Subcutaneous adipose tissue (tissue), 4 donors: ENCODE results near the gene KRTAP2-3. TPM values are rescaled to one million over a fixed set of nuclear protein-coding genes. Genes with fewer than 3 reads are reported as not detected.

ENCODE experiments used
- total RNA-seq, 4 donors: library from RNA; depleted of rRNA; stranded (reverse); fragments of >200 nt; gene quantifications; one replicate each; pipeline ENCODE4 v1.1.0, GENCODE V29; 2016
- TF ChIP-seq, protein P1 (sequence below): fragments of 450-650 bp; IDR thresholded peaks from one replicate; pipeline ENCODE4 v1.5.1; 2016; ENCODE audit warnings: low read depth, mild to moderate bottlenecking, control low read depth, antibody characterized with exemption, moderate library complexity

KRTAP2-3 gene
- total RNA-seq, 4 donors from 2014 or later, result not detected

DNA sequence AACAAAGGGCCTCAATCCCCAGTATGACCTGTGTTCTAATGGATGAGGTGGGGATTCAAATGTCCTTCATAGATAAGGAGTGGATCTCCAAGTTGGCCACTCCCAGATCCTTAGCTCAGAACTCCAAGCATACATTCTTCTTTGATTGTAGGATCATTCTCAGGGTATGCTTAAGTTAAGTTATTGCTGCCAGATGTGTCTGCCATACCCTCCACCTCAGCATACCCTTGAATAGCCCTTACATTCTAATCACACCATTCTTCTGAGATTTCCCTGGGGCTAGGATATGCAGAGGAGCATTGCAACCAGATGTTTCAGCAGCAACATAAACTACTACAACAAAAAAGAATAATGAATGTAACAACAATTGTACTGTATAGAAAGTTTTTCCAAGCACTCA is 7.4 kb upstream of the KRTAP2-3 start:
- TF ChIP-seq, protein P1, sequence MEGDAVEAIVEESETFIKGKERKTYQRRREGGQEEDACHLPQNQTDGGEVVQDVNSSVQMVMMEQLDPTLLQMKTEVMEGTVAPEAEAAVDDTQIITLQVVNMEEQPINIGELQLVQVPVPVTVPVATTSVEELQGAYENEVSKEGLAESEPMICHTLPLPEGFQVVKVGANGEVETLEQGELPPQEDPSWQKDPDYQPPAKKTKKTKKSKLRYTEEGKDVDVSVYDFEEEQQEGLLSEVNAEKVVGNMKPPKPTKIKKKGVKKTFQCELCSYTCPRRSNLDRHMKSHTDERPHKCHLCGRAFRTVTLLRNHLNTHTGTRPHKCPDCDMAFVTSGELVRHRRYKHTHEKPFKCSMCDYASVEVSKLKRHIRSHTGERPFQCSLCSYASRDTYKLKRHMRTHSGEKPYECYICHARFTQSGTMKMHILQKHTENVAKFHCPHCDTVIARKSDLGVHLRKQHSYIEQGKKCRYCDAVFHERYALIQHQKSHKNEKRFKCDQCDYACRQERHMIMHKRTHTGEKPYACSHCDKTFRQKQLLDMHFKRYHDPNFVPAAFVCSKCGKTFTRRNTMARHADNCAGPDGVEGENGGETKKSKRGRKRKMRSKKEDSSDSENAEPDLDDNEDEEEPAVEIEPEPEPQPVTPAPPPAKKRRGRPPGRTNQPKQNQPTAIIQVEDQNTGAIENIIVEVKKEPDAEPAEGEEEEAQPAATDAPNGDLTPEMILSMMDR, result no peak

DNA sequence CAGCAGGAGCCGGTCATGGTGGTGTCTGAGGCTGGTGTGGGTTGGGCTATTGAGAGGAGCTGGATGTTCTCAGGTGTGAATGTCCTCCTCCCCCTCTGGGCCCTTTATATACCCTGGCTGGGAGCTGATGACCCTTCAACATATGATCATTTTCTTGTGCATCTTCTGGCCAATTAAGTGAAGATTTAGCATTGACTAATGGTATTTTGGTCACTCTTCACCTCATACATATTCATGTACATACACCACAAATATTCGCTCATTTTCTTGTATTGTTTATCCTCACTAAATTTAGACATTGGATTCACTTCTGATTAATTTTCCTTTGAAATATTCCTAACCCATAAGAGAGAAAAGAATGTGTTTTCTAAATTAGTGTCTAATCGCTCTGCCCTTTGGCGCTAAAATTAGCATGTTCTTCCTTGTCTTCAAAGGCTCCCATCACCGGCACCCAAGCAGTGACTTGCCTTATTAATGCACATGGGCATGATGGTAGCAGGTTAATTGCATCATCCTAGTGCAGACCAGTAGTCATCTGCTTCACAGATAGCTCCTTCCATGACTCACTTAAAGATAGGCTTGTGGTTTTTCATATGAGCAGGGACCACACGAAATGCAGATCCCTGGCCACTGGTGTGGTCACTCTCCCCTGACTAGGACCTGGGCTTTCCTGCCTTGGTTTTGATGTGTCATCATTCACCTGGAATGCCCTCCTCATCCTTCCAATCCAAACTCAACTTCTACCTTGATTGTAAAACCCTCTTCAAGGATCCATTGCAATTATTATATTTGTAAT is 6.1 kb upstream of the KRTAP2-3 start, which contains the start of gene KRTAP2-4:
TSS of gene KRTAP2-4 (minus strand) at position 51 of the 796 bp plus-strand sequence. CDS start at position 17, 34 bp downstream.
- TF ChIP-seq, protein P1, result no peak

DNA sequence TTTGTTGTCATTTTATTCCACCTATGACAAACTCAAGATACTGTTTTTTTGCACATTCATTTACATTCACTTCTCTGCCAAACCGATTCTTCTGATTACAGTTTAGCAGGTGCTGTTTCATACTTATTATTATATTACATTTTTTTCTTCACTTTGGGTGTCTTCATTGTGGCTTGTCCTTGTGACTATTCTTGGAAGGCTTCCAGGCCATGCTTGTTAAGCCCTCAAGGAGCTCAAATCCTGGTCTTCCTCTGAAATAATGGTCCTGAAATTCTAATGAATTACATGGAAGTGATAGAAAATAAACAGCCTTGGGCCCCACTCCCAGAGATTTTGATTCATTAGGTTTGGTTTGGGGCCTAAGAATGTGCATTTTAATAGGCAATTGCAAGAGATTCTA is 4.4 kb upstream of the KRTAP2-3 start:
- TF ChIP-seq, protein P1, result no peak

DNA sequence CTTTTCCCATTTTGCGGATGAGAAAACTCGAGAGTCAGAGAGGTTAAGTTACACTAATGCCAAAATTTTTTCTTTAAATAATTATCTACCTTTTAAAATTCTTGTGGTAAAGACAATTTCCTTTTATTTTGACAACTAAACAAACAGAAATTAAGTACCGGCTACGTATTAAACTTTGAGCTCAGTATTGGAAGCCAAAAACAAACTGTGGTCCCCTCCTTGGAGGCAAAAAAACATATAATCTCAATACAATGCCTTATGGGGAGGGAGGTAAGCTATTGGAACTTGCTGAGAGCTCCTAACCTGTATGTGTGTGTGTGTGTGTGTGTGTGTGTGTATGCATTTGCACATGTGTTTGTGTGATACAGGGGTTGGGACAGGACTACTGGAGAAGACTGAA is 3.5 kb upstream of the KRTAP2-3 start:
- TF ChIP-seq, protein P1, result no peak

DNA sequence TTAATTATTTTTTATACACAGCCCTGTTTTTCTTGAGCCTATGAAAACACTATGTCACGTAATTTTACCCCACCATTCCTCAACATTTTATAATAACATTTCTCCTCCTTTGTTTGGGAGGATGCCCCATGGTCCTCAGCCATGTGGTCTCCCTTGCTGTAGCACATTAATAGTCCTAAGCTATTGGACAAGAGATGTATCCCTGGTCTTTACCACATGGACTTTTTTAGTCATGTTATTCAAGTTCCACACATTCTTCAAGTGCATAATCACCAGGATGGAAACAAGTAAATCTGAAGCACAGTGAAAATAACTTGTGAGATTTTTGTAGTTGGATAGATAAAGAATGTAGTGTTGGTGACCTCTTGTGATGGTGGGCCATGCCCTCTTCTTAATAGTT is 2.0 kb upstream of the KRTAP2-3 start:
- TF ChIP-seq, protein P1, result no peak

DNA sequence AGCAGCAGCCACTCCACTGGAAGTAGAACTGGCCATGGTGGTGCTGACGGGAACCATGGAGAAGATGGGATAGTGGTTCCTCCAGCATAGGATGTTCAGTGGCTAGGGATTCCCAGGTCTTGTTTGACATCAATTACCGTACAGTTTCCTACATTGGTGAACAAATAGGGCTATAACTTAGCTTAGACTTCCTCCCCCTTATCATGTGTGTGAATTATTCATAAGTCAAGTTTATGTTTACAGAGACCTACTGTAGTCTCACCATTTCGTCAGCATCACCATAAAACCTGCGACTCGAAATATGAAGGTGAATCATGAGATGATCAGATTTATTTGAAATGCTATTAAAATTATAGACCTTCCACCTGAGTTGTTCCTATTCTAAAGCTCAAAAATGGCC is 1.2 kb downstream of the KRTAP2-3 start:
- TF ChIP-seq, protein P1, result no peak

DNA sequence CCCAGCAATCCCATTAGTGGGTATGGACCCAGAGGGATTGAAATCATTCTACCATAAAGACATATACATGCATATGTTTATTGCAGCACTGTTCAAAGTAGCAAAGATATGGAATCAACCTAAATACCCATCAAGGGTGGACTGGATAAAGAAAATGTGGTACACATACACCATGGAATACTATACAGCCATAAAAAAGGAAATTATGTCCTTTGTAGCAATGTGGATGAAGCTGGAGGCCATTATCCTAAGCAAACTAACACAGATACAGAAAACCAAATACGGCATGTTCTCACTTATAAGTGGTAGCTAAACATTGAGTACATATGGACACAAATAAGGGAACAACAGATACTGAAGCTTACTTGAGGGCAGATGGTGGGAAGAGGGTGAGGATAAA is 2.4 kb downstream of the KRTAP2-3 start:
- TF ChIP-seq, protein P1, result no peak
